H1 (cell line): ENCODE data around the gene ZSWIM9.

Experiments
- CBX5 ChIP-seq: fragments of 300-800, 300-1000 bp; sonication (generic); IDR thresholded peaks from 2 replicates; pipeline ENCODE4 v1.7.1; 2016; ENCODE audit warnings: antibody characterized with exemption, low read length, low read depth
- CTCF ChIP-seq, 3 experiments: IDR thresholded peaks; 1 replicate in 2 of 3; 2 replicates in 1 of 3; pipeline versions ENCODE4 v1.5.1 to v1.6.1; 2011; ENCODE audit warnings: low read length in 3 of 3, mild to moderate bottlenecking in 3 of 3, inconsistent platforms in 2 of 3, low read depth in 1 of 3, moderate library complexity in 1 of 3; ENCODE audit not compliant: insufficient read depth in 1 of 3; ENCODE audit errors: control extremely low read depth in 1 of 3
- EP300 ChIP-seq, 2 experiments: IDR thresholded peaks; 1 replicate in 1 of 2; 2 replicates in 1 of 2; pipeline ENCODE4 v1.6.1; 2011 to 2012; ENCODE audit warnings: low read depth in 2 of 2, low read length in 2 of 2, mild to moderate bottlenecking in 2 of 2, borderline replicate concordance in 1 of 2, inconsistent platforms in 1 of 2, moderate library complexity in 1 of 2
- HDAC6 ChIP-seq: IDR thresholded peaks from one replicate; pipeline ENCODE4 v1.7.1; 2012; ENCODE audit warnings: low read depth, mild to moderate bottlenecking, inconsistent platforms, low read length, moderate library complexity
- KDM1A ChIP-seq: fragments of 200-600, 300-600 bp; sonication (generic); IDR thresholded peaks from 2 replicates; pipeline ENCODE4 v1.7.1; 2016; ENCODE audit warnings: mild to moderate bottlenecking, low read length, borderline replicate concordance
- NRF1 ChIP-seq: IDR thresholded peaks from 2 replicates; pipeline ENCODE4 v1.6.1; 2011; ENCODE audit warnings: mild to moderate bottlenecking, low read depth, low read length, improper control_type of control experiment
- PHF8 ChIP-seq: fragments of 200-600 bp; sonication (generic); conservative IDR thresholded peaks from 2 replicates; pipeline ENCODE4 v1.7.1; 2012; ENCODE audit warnings: low read depth, mild to moderate bottlenecking, inconsistent platforms, low read length, moderate library complexity
- POLR2AphosphoS5 ChIP-seq: IDR thresholded peaks from 2 replicates; pipeline ENCODE4 v1.6.1; 2011; ENCODE audit warnings: low read depth, low read length
- POU5F1 ChIP-seq: IDR thresholded peaks from 2 replicates; pipeline ENCODE4 v1.6.1; 2011; ENCODE audit warnings: low read depth, mild to moderate bottlenecking, low read length, moderate library complexity
- RFX5 ChIP-seq: IDR thresholded peaks from 2 replicates; pipeline ENCODE4 v1.6.1; 2011; ENCODE audit warnings: low read depth, low read length, improper control_type of control experiment, borderline replicate concordance
- RXRA ChIP-seq: IDR thresholded peaks from 2 replicates; pipeline ENCODE4 v1.6.1; 2011; ENCODE audit warnings: low read depth, mild to moderate bottlenecking, low read length, moderate library complexity; ENCODE audit not compliant: insufficient read depth
- TAF1 ChIP-seq: IDR thresholded peaks from 2 replicates; pipeline ENCODE4 v1.6.1; 2011; ENCODE audit warnings: mild to moderate bottlenecking, low read depth, low read length
- ZNF274 ChIP-seq: IDR thresholded peaks from 2 replicates; pipeline ENCODE4 v1.7.0; 2012; ENCODE audit warnings: low read length, borderline replicate concordance; ENCODE audit errors: extremely low read depth

GRCh38 chr19:48216933-48217332, 46.5 kb downstream of the ZSWIM9 start:
- TF ChIP-seq PHF8 (no peak), ZNF274 (no peak), EP300 (IDR thresholded peaks at IDR 0.05; ENCODE audit: borderline replicate concordance in 1 of 2, low read depth in 2 of 2, low read length in 2 of 2) (no peak), CBX5 (no peak), RFX5 (no peak), CTCF (IDR thresholded peaks at IDR 0.05; ENCODE audit: control extremely low read depth in 1 of 3, insufficient read depth in 1 of 3, low read depth in 1 of 3, low read length in 3 of 3) (peak; percentile 62 to 83 (median 76)), KDM1A (no peak), TAF1 (no peak), NRF1 (no peak), RXRA (no peak), POU5F1 (no peak), HDAC6 (no peak), POLR2AphosphoS5 (no peak)
